H9 (cell line): ENCODE data around the gene SDK1. TPM values are rescaled to one million over a fixed set of nuclear protein-coding genes. Genes with fewer than 3 reads are reported as not detected.

Source experiments
- DNase-seq: peaks from one replicate; pipeline ENCODE4 v3.0.0-alpha.2; 2017
- H2AFZ ChIP-seq: one replicate; pipeline ENCODE4 v1.6.1; 2013; ENCODE audit warnings: mild to moderate bottlenecking, low read length, control low read depth, moderate library complexity
- H2AK5ac ChIP-seq: 2 replicates; pipeline ENCODE4 v1.6.1; 2013; ENCODE audit warnings: low read length, control low read depth, mixed read lengths; ENCODE audit not compliant: insufficient read length
- H2BK120ac ChIP-seq: one replicate; pipeline ENCODE4 v1.6.1; 2013; ENCODE audit warnings: low read depth, mild to moderate bottlenecking, low read length, control low read depth, inconsistent platforms; ENCODE audit not compliant: poor library complexity, severe bottlenecking
- H2BK12ac ChIP-seq: 2 replicates; pipeline ENCODE4 v1.6.1; 2013; ENCODE audit warnings: low read length, control low read depth, mixed read lengths, low read depth; ENCODE audit not compliant: insufficient read length
- H2BK15ac ChIP-seq: 2 replicates; pipeline ENCODE4 v1.6.1; 2013; ENCODE audit warnings: low read depth, low read length, control low read depth
- H2BK20ac ChIP-seq: one replicate; pipeline ENCODE4 v1.6.1; 2013; ENCODE audit warnings: low read depth, mild to moderate bottlenecking, low read length, control low read depth, inconsistent platforms; ENCODE audit not compliant: poor library complexity, severe bottlenecking
- H2BK5ac ChIP-seq: 2 replicates; pipeline ENCODE4 v1.6.1; 2013; ENCODE audit warnings: low read length, control low read depth, mixed read lengths; ENCODE audit not compliant: insufficient read length
- H3K14ac ChIP-seq: 2 replicates; pipeline ENCODE4 v1.6.1; 2013; ENCODE audit warnings: low read length, control low read depth; ENCODE audit not compliant: insufficient read depth
- H3K18ac ChIP-seq: 2 replicates; pipeline ENCODE4 v1.6.1; 2013; ENCODE audit warnings: low read depth, mild to moderate bottlenecking, mixed read lengths, low read length, control low read depth; ENCODE audit not compliant: insufficient read length
- H3K23ac ChIP-seq: 2 replicates; pipeline ENCODE4 v1.6.1; 2013; ENCODE audit warnings: low read length, control low read depth, mixed read lengths, low read depth; ENCODE audit not compliant: insufficient read length
- H3K23me2 ChIP-seq: 2 replicates; pipeline ENCODE4 v1.6.1; 2013; ENCODE audit warnings: low read depth, mild to moderate bottlenecking, mixed read lengths, low read length, control low read depth; ENCODE audit not compliant: insufficient read length, poor library complexity, severe bottlenecking
- H3K27ac ChIP-seq: 2 replicates; pipeline ENCODE4 v1.5.1; 2013; ENCODE audit warnings: low read length, control low read depth, mixed read lengths, low read depth; ENCODE audit not compliant: insufficient read length
- H3K27me3 ChIP-seq: 2 replicates; pipeline ENCODE4 v1.6.1; 2013; ENCODE audit warnings: low read length, control low read depth, inconsistent platforms; ENCODE audit not compliant: insufficient read depth
- H3K4ac ChIP-seq: 2 replicates; pipeline ENCODE4 v1.6.1; 2013; ENCODE audit warnings: low read depth, mild to moderate bottlenecking, control low read depth, inconsistent platforms, low read length, moderate library complexity
- H3K4me1 ChIP-seq: 2 replicates; pipeline ENCODE4 v1.6.1; 2013; ENCODE audit warnings: low read length, control low read depth, inconsistent platforms; ENCODE audit not compliant: insufficient read depth
- H3K4me2 ChIP-seq: 2 replicates; pipeline ENCODE4 v1.6.1; 2013; ENCODE audit warnings: low read length, control low read depth, mixed read lengths; ENCODE audit not compliant: insufficient read length, insufficient read depth
- H3K56ac ChIP-seq: 2 replicates; pipeline ENCODE4 v1.6.1; 2013; ENCODE audit warnings: low read depth, mild to moderate bottlenecking, mixed read lengths, low read length, control low read depth; ENCODE audit not compliant: insufficient read length
- H3K79me1 ChIP-seq: 2 replicates; pipeline ENCODE4 v1.6.1; 2013; ENCODE audit warnings: low read depth, mild to moderate bottlenecking, moderate library complexity, low read length, control low read depth, inconsistent platforms; ENCODE audit not compliant: insufficient read depth, poor library complexity, severe bottlenecking
- H3K79me2 ChIP-seq: 2 replicates; pipeline ENCODE4 v1.6.1; 2013; ENCODE audit warnings: low read length, control low read depth, inconsistent platforms; ENCODE audit not compliant: insufficient read depth
- H3K9ac ChIP-seq: 2 replicates; pipeline ENCODE4 v1.6.1; 2013; ENCODE audit warnings: low read length, control low read depth, mixed read lengths; ENCODE audit not compliant: insufficient read length; ENCODE audit errors: extremely low read depth
- H3K9me3 ChIP-seq: one replicate; pipeline ENCODE4 v1.6.1; 2013; ENCODE audit warnings: low read depth, low read length, inconsistent platforms; ENCODE audit not compliant: control insufficient read depth
- H3T11ph ChIP-seq: one replicate; pipeline ENCODE4 v1.6.1; 2013; ENCODE audit warnings: mild to moderate bottlenecking, low read length, control low read depth, inconsistent platforms
- H4K20me1 ChIP-seq: one replicate; pipeline ENCODE4 v1.6.1; 2013; ENCODE audit not compliant: control insufficient read depth, insufficient read length, insufficient read depth
- H4K5ac ChIP-seq: 2 replicates; pipeline ENCODE4 v1.6.1; 2013; ENCODE audit warnings: low read depth, mild to moderate bottlenecking, mixed read lengths, low read length, control low read depth; ENCODE audit not compliant: insufficient read length
- H4K8ac ChIP-seq: replicated peaks from 2 replicates; pipeline ENCODE4 v1.6.1; 2013; ENCODE audit warnings: low read length, control low read depth, mixed read lengths, low read depth; ENCODE audit not compliant: insufficient read length
- H4K91ac ChIP-seq: 2 replicates; pipeline ENCODE4 v1.6.1; 2013; ENCODE audit warnings: low read depth, mild to moderate bottlenecking, moderate library complexity, mixed read lengths, low read length, control low read depth; ENCODE audit not compliant: insufficient read length
- H3K27ac Mint-ChIP-seq, 3 experiments: 2 replicates in 2 of 3; 3 replicates in 1 of 3; pipeline ENCODE4 v1.8.0; 2020 to 2021; ENCODE audit warnings: mixed read lengths in 3 of 3, mild to moderate bottlenecking in 1 of 3, moderate library complexity in 1 of 3
- H3K27me3 Mint-ChIP-seq: 2 replicates; pipeline ENCODE4 v1.8.0; 2021; ENCODE audit warnings: low read depth, mild to moderate bottlenecking, moderate library complexity, mixed read lengths
- H3K36me3 Mint-ChIP-seq, 3 experiments: 2 replicates in 2 of 3; 3 replicates in 1 of 3; pipeline ENCODE4 v1.8.0; 2020 to 2021; ENCODE audit warnings: low read depth in 3 of 3, mixed read lengths in 3 of 3; ENCODE audit not compliant: insufficient read depth in 1 of 3
- H3K4me1 Mint-ChIP-seq, 2 experiments: 2 replicates each; pipeline ENCODE4 v1.8.0; 2020; ENCODE audit warnings: mixed read lengths in 2 of 2
- H3K4me3 Mint-ChIP-seq, 2 experiments: 2 replicates in 1 of 2; 3 replicates in 1 of 2; pipeline ENCODE4 v1.8.0; 2020 to 2021; ENCODE audit warnings: mild to moderate bottlenecking in 2 of 2, mixed read lengths in 2 of 2, moderate library complexity in 1 of 2
- H3K9me3 Mint-ChIP-seq, 2 experiments: 2 replicates in 1 of 2; 3 replicates in 1 of 2; pipeline ENCODE4 v1.8.0; 2020; ENCODE audit warnings: mild to moderate bottlenecking in 2 of 2, mixed read lengths in 2 of 2, moderate library complexity in 1 of 2
- WGBS: extraction: QIAGEN DNeasy Blood & Tissue Kit; methylation state at CpG from one replicate; pipeline ENCODE4 v1.1.7; 2013; ENCODE audit warnings: missing lambda C conversion rate, low lambda C conversion rate, mixed read lengths; ENCODE audit not compliant: insufficient read length; ENCODE audit errors: extremely low coverage; 5-methylcytosine and 5-hydroxymethylcytosine counted together
- total RNA-seq: library from RNA; stranded (reverse); gene quantifications from 2 replicates; pipeline ENCODE4 v1.2.1, GENCODE V29; 2021
- TF ChIP-seq, protein P1 (sequence below): fragments of 200-600 bp; sonication (generic); conservative IDR thresholded peaks from 3 replicates; pipeline ENCODE4 v1.8.0; 2021; ENCODE audit warnings: antibody characterized with exemption, mild to moderate bottlenecking

SDK1 gene
- total RNA-seq, 1 experiment from 2014 or later = 8.7 TPM

DNA sequence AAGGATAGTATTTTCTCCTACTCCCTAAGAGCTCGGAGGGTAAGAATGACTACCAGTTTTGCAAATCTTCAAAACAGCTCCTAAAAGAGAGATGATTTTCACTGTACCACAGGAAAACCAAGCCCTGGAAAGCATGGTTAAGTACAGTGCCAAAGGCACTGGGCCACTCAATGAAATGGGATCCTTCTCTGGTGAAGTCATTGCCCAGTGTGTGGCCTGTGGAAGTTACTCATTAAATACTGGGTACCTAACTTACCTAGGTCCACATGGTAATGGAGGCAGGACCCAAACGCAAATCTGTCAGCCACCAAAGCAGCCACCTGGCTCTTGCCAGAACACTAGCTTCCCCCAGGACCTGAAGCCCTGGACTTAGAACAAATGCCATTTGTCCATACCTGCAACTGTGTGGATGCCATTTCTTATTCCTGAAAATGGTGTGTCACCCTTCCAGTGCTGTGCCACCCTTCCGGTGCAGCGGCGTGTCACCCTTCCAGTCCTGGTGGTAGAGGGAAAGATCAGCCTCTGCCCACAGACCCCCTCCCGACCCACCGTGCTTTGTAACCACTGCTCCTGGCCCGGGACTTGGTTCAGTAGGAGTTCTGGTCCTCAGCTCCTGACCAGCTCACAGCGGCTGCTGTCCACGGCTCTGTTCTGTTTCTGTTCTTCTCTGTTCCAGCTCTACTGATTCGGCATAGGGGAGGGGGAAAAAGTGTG lies 659.2 kb downstream of the SDK1 start:
- Histone ChIP-seq H3K23me2 (no peaks in the 10 kb centered on the region), H4K20me1 (no peaks in the 10 kb centered on the region), H3K4me1 (no peaks in the 10 kb centered on the region), H2BK5ac (no peak overlapping the region), H2BK15ac (no peak overlapping the region), H3T11ph (no peak overlapping the region), H3K56ac (no peak overlapping the region), H3K79me1 (no peaks in the 10 kb centered on the region), H3K27me3 (no peaks in the 10 kb centered on the region), H2AFZ (no peak overlapping the region), H4K5ac (no peak overlapping the region), H3K4me2 (no peak overlapping the region), H3K4ac (no peak overlapping the region), H3K9ac (no peak overlapping the region), H4K91ac (no peak overlapping the region), H4K8ac (no peak overlapping the region), H3K9me3 (no peaks in the 10 kb centered on the region), H2BK120ac (no peak overlapping the region), H3K14ac (no peak overlapping the region), H2BK20ac (no peak overlapping the region), H3K23ac (no peak overlapping the region), H3K18ac (no peak overlapping the region), H2AK5ac (no peak overlapping the region), H3K79me2 (no peaks in the 10 kb centered on the region), H3K27ac (no peak overlapping the region), H2BK12ac (no peak overlapping the region)
- peak overlapping the region in 1 of 3 experiments; percentile 55; a peak in 1 of 7 replicates for H3K27ac Mint-ChIP-seq
- H3K4me3 Mint-ChIP-seq = no peak overlapping the region
- H3K27me3 Mint-ChIP-seq = no peaks in the 10 kb centered on the region
- WGBS = no CpG with 5 or more reads among the region's 11 CpGs
- no peaks in the 10 kb centered on the region for H3K9me3 Mint-ChIP-seq
- TF ChIP-seq, protein P1, sequence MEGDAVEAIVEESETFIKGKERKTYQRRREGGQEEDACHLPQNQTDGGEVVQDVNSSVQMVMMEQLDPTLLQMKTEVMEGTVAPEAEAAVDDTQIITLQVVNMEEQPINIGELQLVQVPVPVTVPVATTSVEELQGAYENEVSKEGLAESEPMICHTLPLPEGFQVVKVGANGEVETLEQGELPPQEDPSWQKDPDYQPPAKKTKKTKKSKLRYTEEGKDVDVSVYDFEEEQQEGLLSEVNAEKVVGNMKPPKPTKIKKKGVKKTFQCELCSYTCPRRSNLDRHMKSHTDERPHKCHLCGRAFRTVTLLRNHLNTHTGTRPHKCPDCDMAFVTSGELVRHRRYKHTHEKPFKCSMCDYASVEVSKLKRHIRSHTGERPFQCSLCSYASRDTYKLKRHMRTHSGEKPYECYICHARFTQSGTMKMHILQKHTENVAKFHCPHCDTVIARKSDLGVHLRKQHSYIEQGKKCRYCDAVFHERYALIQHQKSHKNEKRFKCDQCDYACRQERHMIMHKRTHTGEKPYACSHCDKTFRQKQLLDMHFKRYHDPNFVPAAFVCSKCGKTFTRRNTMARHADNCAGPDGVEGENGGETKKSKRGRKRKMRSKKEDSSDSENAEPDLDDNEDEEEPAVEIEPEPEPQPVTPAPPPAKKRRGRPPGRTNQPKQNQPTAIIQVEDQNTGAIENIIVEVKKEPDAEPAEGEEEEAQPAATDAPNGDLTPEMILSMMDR = no peak
- H3K36me3 Mint-ChIP-seq = no peaks in the 10 kb centered on the region; a peak in 2 of 7 replicates
- H3K4me1 Mint-ChIP-seq = no peaks in the 10 kb centered on the region
- DNase-seq = no peak
